NCI-H2227 treated with DMSO at 0.1 percent for 48 hours (cell line): ENCODE data around the gene MC2R.

Experiments used
- DNase-seq: peaks from one replicate; lab custom pipeline; 2025; lab: John Stamatoyannopoulos, UW

The MC2R gene

GRCh38 chr18:13915391-13915790 is at the start of gene MC2R:
Gene MC2R (minus strand): TSS chr18:13915536. CDS start chr18:13885518, 30,018 bp downstream.
- DNase-seq = no peak

- DNase-seq = no peak
Observed at GRCh38 chr18:13945811-13946210, 30.5 kb upstream of the MC2R start.

GRCh38 chr18:13943338-13943737 is 28.0 kb upstream of the MC2R start:
- no peak for DNase-seq

- no peak for DNase-seq
Observed at GRCh38 chr18:13940326-13940725, 25.0 kb upstream of the MC2R start.

GRCh38 chr18:13934676-13935075 is 19.3 kb upstream of the MC2R start:
- DNase-seq = no peak

- DNase-seq = no peak
Observed at GRCh38 chr18:13934058-13934457, 18.7 kb upstream of the MC2R start.

- no peak for DNase-seq
Observed at GRCh38 chr18:13932285-13933025, 17.1 kb upstream of the MC2R start.

GRCh38 chr18:13930964-13931363 is 15.6 kb upstream of the MC2R start:
- no peak for DNase-seq

- DNase-seq = no peak
Observed at GRCh38 chr18:13923221-13923620, 7.9 kb upstream of the MC2R start.

- DNase-seq = no peak
Observed at GRCh38 chr18:13918898-13919297, 3.6 kb upstream of the MC2R start.

- DNase-seq = no peak
Observed at GRCh38 chr18:13917401-13917800, 2.1 kb upstream of the MC2R start.

- DNase-seq = no peak
Observed at GRCh38 chr18:13916559-13916958, 1.2 kb upstream of the MC2R start.

GRCh38 chr18:13915995-13916431 is 677 bp upstream of the MC2R start:
- no peak for DNase-seq

GRCh38 chr18:13914756-13915155 is 580 bp downstream of the MC2R start:
- DNase-seq = no peak

GRCh38 chr18:13914170-13914569 is 1.2 kb downstream of the MC2R start:
- DNase-seq = no peak

- DNase-seq = no peak
Observed at GRCh38 chr18:13913205-13913604, 2.1 kb downstream of the MC2R start.

GRCh38 chr18:13912601-13913000 is 2.7 kb downstream of the MC2R start:
- DNase-seq = no peak

- DNase-seq = no peak
Observed at GRCh38 chr18:13910986-13911385, 4.3 kb downstream of the MC2R start.

GRCh38 chr18:13910501-13910900 is 4.8 kb downstream of the MC2R start:
- no peak for DNase-seq

- no peak for DNase-seq
Observed at GRCh38 chr18:13909141-13909940, 6.0 kb downstream of the MC2R start.

GRCh38 chr18:13900633-13901032 is 14.7 kb downstream of the MC2R start:
- no peak for DNase-seq

GRCh38 chr18:13895505-13896033 is 19.8 kb downstream of the MC2R start:
- no peak for DNase-seq

GRCh38 chr18:13894531-13894930 is 20.8 kb downstream of the MC2R start:
- no peak for DNase-seq
